SU-DHL-6 (cell line): ENCODE results near the gene MEX3D.

Experiments used
- H2AFZ ChIP-seq: fragments of 200-600 bp; sonication (generic); 2 replicates; pipeline ENCODE4 v1.6.1; 2014; ENCODE audit warnings: low read depth, mild to moderate bottlenecking, moderate library complexity, mixed read lengths, antibody characterized with exemption, low read length; ENCODE audit not compliant: severe bottlenecking
- H3F3A ChIP-seq: fragments of 200-600 bp; shearing (Covaris generic); 2 replicates; pipeline ENCODE4 v1.6.0; 2016; ENCODE audit warnings: antibody characterized with exemption, mild to moderate bottlenecking; ENCODE audit not compliant: insufficient read depth
- H3K27ac ChIP-seq: fragments of 200-600 bp; sonication (generic); 2 replicates; pipeline ENCODE4 v1.5.1; 2016; ENCODE audit warnings: low read depth, mild to moderate bottlenecking, low read length, moderate library complexity, mixed read lengths
- H3K27me3 ChIP-seq: fragments of 200-600 bp; sonication (generic), shearing (Covaris generic); 2 replicates; pipeline ENCODE4 v1.6.0; 2014; ENCODE audit warnings: mild to moderate bottlenecking, low read length
- H3K36me3 ChIP-seq: fragments of 200-600 bp; sonication (generic); 2 replicates; pipeline ENCODE4 v1.6.1; 2014; ENCODE audit warnings: mild to moderate bottlenecking, low read length, mixed read lengths
- H3K4me2 ChIP-seq: fragments of 300-600, 200-600 bp; shearing (Covaris generic), sonication (generic); 2 replicates; pipeline ENCODE4 v1.6.0; 2014; ENCODE audit warnings: low read length, low read depth, mild to moderate bottlenecking; ENCODE audit not compliant: poor library complexity, severe bottlenecking
- H3K4me3 ChIP-seq: fragments of 200-600 bp; sonication (generic); 2 replicates; pipeline ENCODE4 v1.5.1; 2014; ENCODE audit warnings: antibody characterized with exemption, low read length, mild to moderate bottlenecking, mixed read lengths; ENCODE audit not compliant: insufficient read depth, poor library complexity, severe bottlenecking
- H3K79me2 ChIP-seq: fragments of 200-600 bp; sonication (generic); 2 replicates; pipeline ENCODE4 v1.6.1; 2014; ENCODE audit warnings: mild to moderate bottlenecking, low read length, moderate library complexity; ENCODE audit not compliant: insufficient read depth
- H3K9ac ChIP-seq: fragments of 200-600 bp; sonication (generic); 2 replicates; pipeline ENCODE4 v1.7.0; 2014; ENCODE audit warnings: mild to moderate bottlenecking, low read length
- H3K9me2 ChIP-seq: fragments of 200-600 bp; sonication (generic); replicated peaks from 2 replicates; pipeline ENCODE4 v1.6.1; 2014; ENCODE audit warnings: low read length; ENCODE audit not compliant: insufficient read depth
- H3K9me3 ChIP-seq: fragments of 200-600 bp; sonication (generic); 2 replicates; pipeline ENCODE4 v1.6.1; 2014; ENCODE audit warnings: low read length, mixed read lengths; ENCODE audit not compliant: insufficient read depth
- H4K20me1 ChIP-seq: fragments of 200-600 bp; sonication (generic); 2 replicates; pipeline ENCODE4 v1.6.1; 2014; ENCODE audit warnings: low read depth, mild to moderate bottlenecking, antibody characterized with exemption, low read length, moderate library complexity, mixed read lengths
- CTCF ChIP-seq: fragments of 200-600 bp; sonication (generic); IDR thresholded peaks from one replicate; pipeline ENCODE4 v1.5.1; 2017; ENCODE audit warnings: antibody characterized with exemption, mild to moderate bottlenecking, low read length, moderate library complexity; ENCODE audit not compliant: insufficient read depth, poor library complexity, severe bottlenecking
- EZH2phosphoT487 ChIP-seq: fragments of 200-600 bp; sonication (generic), shearing (Covaris generic); conservative IDR thresholded peaks from 2 replicates; pipeline ENCODE4 v1.6.1; 2018; ENCODE audit warnings: mild to moderate bottlenecking, antibody characterized with exemption, low read length, moderate library complexity, mixed read lengths

Gene MEX3D

GRCh38 chr19:1553415-1553814 is 14.7 kb downstream of the MEX3D start:
- Histone ChIP-seq H3F3A (no peaks in the 10 kb centered on the region), H3K9ac (no peak overlapping the region), H3K27me3 (no peaks in the 10 kb centered on the region), H3K9me3 (no peaks in the 10 kb centered on the region), H3K9me2 (no peaks in the 10 kb centered on the region), H3K27ac (no peak overlapping the region), H4K20me1 (no peaks in the 10 kb centered on the region), H2AFZ (no peak overlapping the region), H3K36me3 (no peaks in the 10 kb centered on the region), H3K4me3 (no peak overlapping the region), H3K4me2 (no peak overlapping the region), H3K79me2 (no peaks in the 10 kb centered on the region)
- no peak for TF ChIP-seq CTCF
- TF ChIP-seq EZH2phosphoT487, result no peak

- TF ChIP-seq CTCF (no peak), EZH2phosphoT487 (no peak)
- Histone ChIP-seq H3K4me2 (no peak overlapping the region), H3F3A (no peaks in the 10 kb centered on the region)
These were observed 16.8 kb downstream of the MEX3D start for GRCh38 chr19:1551068-1552040.

GRCh38 chr19:1549332-1549945 is 18.7 kb downstream of the MEX3D start:
- Histone ChIP-seq H3F3A (no peaks in the 10 kb centered on the region), H3K9ac (no peak overlapping the region), H3K36me3 (no peaks in the 10 kb centered on the region), H3K27ac (no peak overlapping the region), H3K9me3 (no peaks in the 10 kb centered on the region), H2AFZ (no peak overlapping the region), H3K4me3 (no peak overlapping the region), H3K9me2 (no peaks in the 10 kb centered on the region), H3K27me3 (no peaks in the 10 kb centered on the region), H3K79me2 (no peaks in the 10 kb centered on the region), H3K4me2 (no peak overlapping the region), H4K20me1 (no peaks in the 10 kb centered on the region)
- no peak for TF ChIP-seq EZH2phosphoT487
- no peak for TF ChIP-seq CTCF

More at GRCh38 chr19:1551068-1552040, 16.8 kb downstream of the MEX3D start:
- H3K4me3 ChIP-seq, result no peak overlapping the region
- no peaks in the 10 kb centered on the region for H3K9me3 ChIP-seq
- no peaks in the 10 kb centered on the region for H3K9me2 ChIP-seq
- H3K27ac ChIP-seq, result no peak overlapping the region
- no peaks in the 10 kb centered on the region for H3K79me2 ChIP-seq
- H3K9ac ChIP-seq, result no peak overlapping the region
- H4K20me1 ChIP-seq, result no peaks in the 10 kb centered on the region
- H3K27me3 ChIP-seq, result no peaks in the 10 kb centered on the region
- no peaks in the 10 kb centered on the region for H3K36me3 ChIP-seq
- no peak overlapping the region for H2AFZ ChIP-seq
